SK-N-SH (cell line): Measurements from ENCODE around the gene NTPCR. TPM values are rescaled to one million over a fixed set of nuclear protein-coding genes. Genes with fewer than 3 reads are reported as not detected.

ENCODE experiments used
- CTCF ChIA-PET: fragments of 300-600, 350-600 bp; formaldehyde crosslinking; extraction: SDS; loops from one replicate; lab custom pipeline; 2021; lab: Yijun Ruan, JAX
- POLR2A ChIA-PET: fragments of 350-600 bp; sonication (Branson Sonifier 250); formaldehyde crosslinking; extraction: SDS; loops from one replicate; lab custom pipeline; 2020; ENCODE audit warnings: antibody characterized with exemption, inconsistent platforms; lab: Yijun Ruan, JAX
- DNase-seq: peaks from one replicate; pipeline ENCODE4 v3.0.0; 2012
- H2AFZ ChIP-seq: fragments of 200-600 bp; sonication (generic); 2 replicates; pipeline ENCODE4 v1.8.1; 2016; ENCODE audit warnings: antibody characterized with exemption, mild to moderate bottlenecking, low read depth
- H3F3A ChIP-seq: fragments of 200-600 bp; sonication (generic); replicated peaks from 2 replicates; pipeline ENCODE3; 2016; ENCODE audit warnings: antibody characterized with exemption, mild to moderate bottlenecking; ENCODE audit not compliant: insufficient read depth
- H3K27ac ChIP-seq, 2 experiments: fragments of 200-500 bp in 1 of 2; fragments of 200-600 bp in 1 of 2; sonication (Bioruptor generic) in 1 of 2; sonication (generic), shearing (Covaris generic) in 1 of 2; 2 replicates each; pipeline versions ENCODE4 v1.5.1 to v1.6.1; 2014 to 2016; ENCODE audit warnings: low read depth in 2 of 2, inconsistent platforms in 1 of 2, low read length in 1 of 2, mild to moderate bottlenecking in 1 of 2, mixed read lengths in 1 of 2
- H3K27me3 ChIP-seq: fragments of 200-600 bp; sonication (generic), shearing (Covaris generic); 2 replicates; pipeline ENCODE4 v1.6.1; 2016; ENCODE audit warnings: mixed run types; ENCODE audit not compliant: insufficient read depth
- H3K36me3 ChIP-seq, 2 experiments: fragments of 200-500 bp in 1 of 2; fragments of 200-600 bp in 1 of 2; sonication (Bioruptor generic) in 1 of 2; sonication (generic) in 1 of 2; replicated peaks in 1 of 2; 2 replicates each; pipeline versions ENCODE3 to v1.5.1; 2014 to 2016; ENCODE audit warnings: low read length in 1 of 2, mild to moderate bottlenecking in 1 of 2; ENCODE audit not compliant: insufficient read depth in 2 of 2, control insufficient read depth in 1 of 2
- H3K4me1 ChIP-seq, 2 experiments: fragments of 200-500 bp in 1 of 2; fragments of 200-600 bp in 1 of 2; sonication (Bioruptor generic) in 1 of 2; sonication (generic), shearing (Covaris generic) in 1 of 2; 2 replicates each; pipeline versions ENCODE4 v1.5.1 to v1.6.1; 2014 to 2016; ENCODE audit warnings: low read depth in 1 of 2, low read length in 1 of 2, mixed run types in 1 of 2; ENCODE audit not compliant: insufficient read depth in 2 of 2, control insufficient read depth in 1 of 2
- H3K4me2 ChIP-seq: fragments of 200-600 bp; sonication (generic), shearing (Covaris generic); 2 replicates; pipeline ENCODE4 v1.6.1; 2017; ENCODE audit warnings: mixed run types
- H3K4me3 ChIP-seq, 2 experiments: fragments of 200-500 bp in 1 of 2; fragments of 200-600 bp in 1 of 2; sonication (Bioruptor generic) in 1 of 2; sonication (generic), shearing (Covaris generic) in 1 of 2; 2 replicates each; pipeline versions ENCODE4 v1.5.1 to v1.8.1; 2014 to 2016; ENCODE audit warnings: low read depth in 2 of 2, inconsistent platforms in 1 of 2, low read length in 1 of 2, mild to moderate bottlenecking in 1 of 2, mixed read lengths in 1 of 2, moderate library complexity in 1 of 2
- H3K79me2 ChIP-seq: fragments of 200-600 bp; sonication (generic); 2 replicates; pipeline ENCODE4 v1.8.1; 2017; ENCODE audit warnings: mild to moderate bottlenecking; ENCODE audit not compliant: insufficient read depth
- H3K9ac ChIP-seq: fragments of 200-600 bp; sonication (generic); 2 replicates; pipeline ENCODE4 v1.6.1; 2017; ENCODE audit warnings: mixed run types
- H3K9me2 ChIP-seq: fragments of 200-600 bp; sonication (generic); 2 replicates; pipeline ENCODE4 v1.6.1; 2017; ENCODE audit warnings: mixed run types
- H3K9me3 ChIP-seq: fragments of 200-600 bp; sonication (generic); 2 replicates; pipeline ENCODE4 v1.6.1; 2017; ENCODE audit warnings: mixed run types, mild to moderate bottlenecking, moderate library complexity
- H4K20me1 ChIP-seq: fragments of 200-600 bp; sonication (generic); 2 replicates; pipeline ENCODE4 v1.6.1; 2017; ENCODE audit warnings: mild to moderate bottlenecking, mixed run types; ENCODE audit not compliant: insufficient read depth
- CHD2 ChIP-seq: fragments of 150-350 bp; IDR thresholded peaks from 2 replicates; pipeline ENCODE4 v1.6.1; 2018; ENCODE audit warnings: low read length; ENCODE audit not compliant: partially characterized antibody
- ELF1 ChIP-seq: IDR thresholded peaks from 2 replicates; pipeline ENCODE4 v1.4.0; 2012
- EP300 ChIP-seq, 2 experiments: IDR thresholded peaks; 2 replicates each; pipeline versions ENCODE4 v1.4.0 to v1.6.1; 2012; ENCODE audit warnings: borderline replicate concordance in 1 of 2, low read depth in 1 of 2, low read length in 1 of 2
- EZH2phosphoT487 ChIP-seq: fragments of 200-600 bp; sonication (generic); IDR thresholded peaks from 2 replicates; pipeline ENCODE4 v1.6.1; 2017; ENCODE audit warnings: low read depth, mixed run types, mild to moderate bottlenecking, antibody characterized with exemption, moderate library complexity, borderline replicate concordance
- FOXJ3 ChIP-seq: sonication (generic); formaldehyde crosslinking; IDR thresholded peaks from 2 replicates; pipeline ENCODE4 v1.5.1; 2020; ENCODE audit warnings: mild to moderate bottlenecking, missing genetic modification reagents
- GABPA ChIP-seq: IDR thresholded peaks from 2 replicates; pipeline ENCODE4 v1.4.0; 2012; ENCODE audit warnings: low read depth, mild to moderate bottlenecking
- JUND ChIP-seq: IDR thresholded peaks from 2 replicates; pipeline ENCODE4 v1.4.0; 2012
- MEF2A ChIP-seq: IDR thresholded peaks from 2 replicates; pipeline ENCODE4 v1.4.0; 2012; ENCODE audit warnings: low read depth, borderline replicate concordance
- MXI1 ChIP-seq: IDR thresholded peaks from 2 replicates; pipeline ENCODE4 v1.6.1; 2012; ENCODE audit warnings: mild to moderate bottlenecking, low read depth, low read length, improper control_type of control experiment
- NFIC ChIP-seq: IDR thresholded peaks from 2 replicates; pipeline ENCODE4 v1.4.0; 2012; ENCODE audit warnings: borderline replicate concordance
- NRF1 ChIP-seq: IDR thresholded peaks from 2 replicates; pipeline ENCODE4 v1.6.1; 2012; ENCODE audit warnings: low read depth, mild to moderate bottlenecking, low read length
- PBX3 ChIP-seq: IDR thresholded peaks from 2 replicates; pipeline ENCODE4; 2012
- RAD21 ChIP-seq: IDR thresholded peaks from 2 replicates; pipeline ENCODE4 v1.6.1; 2012; ENCODE audit warnings: mild to moderate bottlenecking, low read length
- RFX5 ChIP-seq: IDR thresholded peaks from 2 replicates; pipeline ENCODE4 v1.6.1; 2012; ENCODE audit warnings: mild to moderate bottlenecking, improper control_type of control experiment, low read length
- RXRA ChIP-seq: IDR thresholded peaks from 2 replicates; pipeline ENCODE4 v1.4.0; 2012; ENCODE audit warnings: low read depth, mild to moderate bottlenecking, borderline replicate concordance
- SIN3A ChIP-seq: IDR thresholded peaks from 2 replicates; pipeline ENCODE4 v1.6.1; 2012; ENCODE audit warnings: low read depth, mild to moderate bottlenecking, low read length, moderate library complexity, borderline replicate concordance
- SMC3 ChIP-seq: IDR thresholded peaks from 2 replicates; pipeline ENCODE4 v1.6.1; 2012; ENCODE audit warnings: low read depth, low read length, improper control_type of control experiment
- TAF1 ChIP-seq: IDR thresholded peaks from 2 replicates; pipeline ENCODE4 v1.6.1; 2012; ENCODE audit warnings: low read depth, mild to moderate bottlenecking, low read length, moderate library complexity, borderline replicate concordance
- TCF12 ChIP-seq: IDR thresholded peaks from 2 replicates; pipeline ENCODE4 v1.4.0; 2012
- TEAD4 ChIP-seq: IDR thresholded peaks from 2 replicates; pipeline ENCODE4 v1.4.0; 2012; ENCODE audit warnings: mild to moderate bottlenecking, borderline replicate concordance; ENCODE audit not compliant: insufficient read depth
- WGBS: methylation state at CpG from one replicate; pipeline ENCODE4 v1.1.6; 2017; ENCODE audit warnings: low lambda C conversion rate; 5-methylcytosine and 5-hydroxymethylcytosine counted together
- polyA plus RNA-seq, 3 experiments: library from polyadenylated mRNA; depleted of rRNA; stranded (reverse); fragments of >200 nt; gene quantifications; 2 replicates each; pipeline ENCODE4 v1.2.3, GENCODE V29; 2012
- TF ChIP-seq, protein P1 (sequence below): fragments of 200-600 bp; sonication (generic); IDR thresholded peaks from 2 replicates; pipeline ENCODE4 v1.6.1; 2017; ENCODE audit warnings: antibody characterized with exemption, mild to moderate bottlenecking, moderate library complexity
- TF ChIP-seq, protein P2 (sequence below): IDR thresholded peaks from 2 replicates; pipeline ENCODE4 v1.4.0; 2012; ENCODE audit warnings: low read depth

The NTPCR gene
- polyA plus RNA-seq, 1 of the 3 experiments (the other 2 are of a cell fraction) = 20.8 TPM

GRCh38 chr1:232988572-232989040 is 38.2 kb downstream of the NTPCR start (continued):
- no peak for TF ChIP-seq RAD21
- TF ChIP-seq EZH2phosphoT487 = no peak
- TF ChIP-seq JUND = peak; percentile 59
- peak; percentile 48 for TF ChIP-seq PBX3
- TF ChIP-seq MXI1 = no peak
- TF ChIP-seq SMC3 = no peak
- no peak for TF ChIP-seq SIN3A
- no peak for TF ChIP-seq RFX5
- TF ChIP-seq TAF1 = no peak

GRCh38 chr1:232990176-232991128 is 40.0 kb downstream of the NTPCR start:
- ChIA-PET POLR2A (no interaction called here), CTCF (interaction anchor here (1.0 to 1.7 kb wide), 2 partner anchors 11 to 12 kb away, joined by 3 to 4 read pairs; no protein-coding TSS in a partner anchor)
- H3K79me2 ChIP-seq = no peaks in the 10 kb centered on the region
- peaks cover 5% of the 10 kb centered on the region for H3F3A ChIP-seq
- no peaks in the 10 kb centered on the region for H3K27me3 ChIP-seq
- H3K27ac ChIP-seq = no peak overlapping the region
- no peak for DNase-seq
- no peak overlapping the region for H3K9ac ChIP-seq
- peaks cover 0 to 2% of the 10 kb centered on the region in 2 experiments for H3K36me3 ChIP-seq
- no peaks in the 10 kb centered on the region for H4K20me1 ChIP-seq
- WGBS = 94% methylated on average over 11 of the region's 20 CpGs
- no peak overlapping the region for H2AFZ ChIP-seq
- no peak for TF ChIP-seq RXRA
- no peak for TF ChIP-seq CHD2
- TF ChIP-seq, protein P1, sequence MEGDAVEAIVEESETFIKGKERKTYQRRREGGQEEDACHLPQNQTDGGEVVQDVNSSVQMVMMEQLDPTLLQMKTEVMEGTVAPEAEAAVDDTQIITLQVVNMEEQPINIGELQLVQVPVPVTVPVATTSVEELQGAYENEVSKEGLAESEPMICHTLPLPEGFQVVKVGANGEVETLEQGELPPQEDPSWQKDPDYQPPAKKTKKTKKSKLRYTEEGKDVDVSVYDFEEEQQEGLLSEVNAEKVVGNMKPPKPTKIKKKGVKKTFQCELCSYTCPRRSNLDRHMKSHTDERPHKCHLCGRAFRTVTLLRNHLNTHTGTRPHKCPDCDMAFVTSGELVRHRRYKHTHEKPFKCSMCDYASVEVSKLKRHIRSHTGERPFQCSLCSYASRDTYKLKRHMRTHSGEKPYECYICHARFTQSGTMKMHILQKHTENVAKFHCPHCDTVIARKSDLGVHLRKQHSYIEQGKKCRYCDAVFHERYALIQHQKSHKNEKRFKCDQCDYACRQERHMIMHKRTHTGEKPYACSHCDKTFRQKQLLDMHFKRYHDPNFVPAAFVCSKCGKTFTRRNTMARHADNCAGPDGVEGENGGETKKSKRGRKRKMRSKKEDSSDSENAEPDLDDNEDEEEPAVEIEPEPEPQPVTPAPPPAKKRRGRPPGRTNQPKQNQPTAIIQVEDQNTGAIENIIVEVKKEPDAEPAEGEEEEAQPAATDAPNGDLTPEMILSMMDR = no peak
- no peak for TF ChIP-seq MEF2A
- no peak for TF ChIP-seq GABPA
- no peak for TF ChIP-seq TEAD4
- TF ChIP-seq NFIC = no peak
- no peak for TF ChIP-seq PBX3
- no peak for TF ChIP-seq EP300 (IDR thresholded peaks at IDR 0.05; ENCODE audit: borderline replicate concordance in 1 of 2, low read depth in 1 of 2, low read length in 1 of 2)
- no peak for TF ChIP-seq TCF12
- no peak for TF ChIP-seq FOXJ3 (CRISPR knock-in tag)
- TF ChIP-seq JUND = no peak
- TF ChIP-seq SIN3A = no peak
- TF ChIP-seq, protein P2, sequence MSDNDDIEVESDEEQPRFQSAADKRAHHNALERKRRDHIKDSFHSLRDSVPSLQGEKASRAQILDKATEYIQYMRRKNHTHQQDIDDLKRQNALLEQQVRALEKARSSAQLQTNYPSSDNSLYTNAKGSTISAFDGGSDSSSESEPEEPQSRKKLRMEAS = no peak
- no peak for TF ChIP-seq TAF1
- TF ChIP-seq NRF1 = no peak
- no peak for TF ChIP-seq SMC3
- TF ChIP-seq ELF1 = no peak
- no peak for TF ChIP-seq RAD21
- TF ChIP-seq, all 33 proteins: peak for 0
- no peaks in the 10 kb centered on the region for H3K9me3 ChIP-seq
- H3K4me2 ChIP-seq = no peak overlapping the region
- H3K9me2 ChIP-seq = no peaks in the 10 kb centered on the region
- no peak overlapping the region for H3K4me3 ChIP-seq
- H3K4me1 ChIP-seq = peaks cover 9 to 14% of the 10 kb centered on the region in 2 experiments; a peak in 3 of 4 replicates
